NCI-H82 treated with DMSO at 0.1 percent for 48 hours (cell line): ENCODE measurements around the gene BCKDK.
A peak's percentile ranks its signal among the peaks of the same experiment; 100 is the strongest.
"Not testable (repeated sequence)": the region's sequence is repeated elsewhere in the genome, so short reads cannot be mapped to it uniquely, and the experiment has no call there.

ENCODE experiments used
- DNase-seq: peaks from one replicate; lab custom pipeline; 2025; ENCODE audit not compliant: unreplicated experiment; lab: John Stamatoyannopoulos, UW

Gene BCKDK

DNA sequence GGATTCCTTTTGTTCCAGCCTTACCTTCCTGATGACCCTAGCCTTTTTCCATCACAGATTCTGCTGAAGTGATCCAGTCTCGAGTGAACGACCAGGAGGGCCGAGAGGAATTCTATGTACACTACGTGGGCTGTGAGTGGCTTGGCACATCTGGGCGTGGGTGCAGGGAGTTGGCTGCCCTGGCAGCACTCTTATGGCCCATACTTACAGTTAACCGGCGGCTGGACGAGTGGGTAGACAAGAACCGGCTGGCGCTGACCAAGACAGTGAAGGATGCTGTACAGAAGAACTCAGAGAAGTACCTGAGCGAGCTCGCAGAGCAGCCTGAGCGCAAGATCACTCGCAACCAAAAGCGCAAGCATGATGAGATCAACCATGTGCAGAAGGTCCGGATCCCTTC lies 11.9 kb downstream of the BCKDK start:
- DNase-seq, result no peak

DNA sequence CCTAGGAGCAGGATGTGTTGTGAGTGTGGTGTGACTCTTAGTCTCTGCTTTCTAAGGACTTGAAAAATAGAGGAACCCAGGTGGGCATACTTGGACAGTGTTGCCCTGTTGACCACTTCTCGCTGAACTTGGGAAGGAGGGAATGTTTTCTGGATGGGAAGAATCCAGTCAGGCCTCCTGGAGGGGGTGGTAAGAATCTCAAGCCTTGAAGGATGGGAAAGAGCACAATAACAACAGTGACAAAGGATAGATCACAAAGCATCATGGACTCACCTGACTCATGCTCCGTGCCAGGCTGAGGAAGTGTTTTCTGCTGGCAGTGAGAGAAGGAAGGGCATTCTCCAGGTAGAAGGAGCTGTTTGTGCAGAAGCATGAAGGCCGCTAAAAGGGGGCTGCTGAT lies 17.7 kb downstream of the BCKDK start:
- no peak for DNase-seq

DNA sequence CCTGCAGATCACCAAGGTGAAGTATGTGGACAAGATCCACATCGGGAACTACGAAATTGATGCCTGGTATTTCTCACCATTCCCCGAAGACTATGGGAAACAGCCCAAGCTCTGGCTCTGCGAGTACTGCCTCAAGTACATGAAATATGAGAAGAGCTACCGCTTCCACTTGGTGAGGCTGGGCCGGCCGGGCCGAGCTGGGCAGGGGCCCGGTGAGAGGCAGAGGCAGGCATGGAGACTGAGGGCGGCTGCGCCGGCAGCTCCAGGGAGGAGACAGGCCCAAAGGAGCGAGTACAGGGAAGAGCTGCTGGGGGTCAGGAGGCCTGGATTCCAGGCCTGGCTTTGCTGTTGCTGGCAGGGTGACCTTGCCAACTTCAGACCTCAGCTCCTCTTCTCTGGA lies 19.0 kb downstream of the BCKDK start:
- DNase-seq, result no peak

DNA sequence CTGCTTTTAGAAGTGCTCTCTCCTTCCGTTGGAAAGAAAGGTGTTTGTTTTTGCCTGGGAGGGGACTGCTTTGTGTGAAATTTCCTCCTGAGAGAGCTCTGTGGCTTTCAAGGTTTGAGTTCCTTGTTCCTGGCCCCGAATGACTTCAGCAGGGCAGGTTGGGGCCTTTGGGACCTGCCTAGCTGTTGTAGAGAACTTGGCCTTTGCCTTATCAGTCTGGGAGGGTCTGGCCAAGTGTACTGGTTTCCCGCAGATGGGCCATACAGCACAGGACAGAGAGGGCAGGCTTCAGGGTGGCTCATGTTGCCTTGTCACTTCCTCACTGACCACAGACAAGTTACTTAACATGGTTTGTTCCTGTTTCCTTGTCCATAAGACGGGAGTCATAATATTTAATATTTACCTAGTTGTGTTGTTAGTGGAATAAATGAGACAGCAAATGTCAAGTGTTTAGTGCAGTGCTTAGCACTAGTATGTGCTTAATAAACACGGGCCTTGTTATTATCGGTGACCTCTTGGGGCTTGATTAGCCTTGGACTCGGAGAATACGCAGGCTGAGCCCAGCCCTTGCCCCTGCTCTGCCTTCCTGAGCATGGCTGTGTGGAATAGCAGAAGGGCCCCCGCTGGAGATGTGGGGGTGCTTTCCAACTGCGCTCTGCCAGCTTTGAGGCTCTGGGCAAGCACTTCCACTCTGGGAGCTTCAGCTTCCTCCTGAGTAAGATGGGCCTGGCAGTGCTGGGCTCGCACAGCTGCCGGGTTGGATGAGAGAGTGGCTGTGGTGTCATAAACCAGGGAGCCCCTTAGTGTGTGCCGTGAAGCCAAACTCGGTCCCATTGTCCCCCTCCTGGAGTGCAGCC lies 20.8 kb downstream of the BCKDK start:
- no peak for DNase-seq

DNA sequence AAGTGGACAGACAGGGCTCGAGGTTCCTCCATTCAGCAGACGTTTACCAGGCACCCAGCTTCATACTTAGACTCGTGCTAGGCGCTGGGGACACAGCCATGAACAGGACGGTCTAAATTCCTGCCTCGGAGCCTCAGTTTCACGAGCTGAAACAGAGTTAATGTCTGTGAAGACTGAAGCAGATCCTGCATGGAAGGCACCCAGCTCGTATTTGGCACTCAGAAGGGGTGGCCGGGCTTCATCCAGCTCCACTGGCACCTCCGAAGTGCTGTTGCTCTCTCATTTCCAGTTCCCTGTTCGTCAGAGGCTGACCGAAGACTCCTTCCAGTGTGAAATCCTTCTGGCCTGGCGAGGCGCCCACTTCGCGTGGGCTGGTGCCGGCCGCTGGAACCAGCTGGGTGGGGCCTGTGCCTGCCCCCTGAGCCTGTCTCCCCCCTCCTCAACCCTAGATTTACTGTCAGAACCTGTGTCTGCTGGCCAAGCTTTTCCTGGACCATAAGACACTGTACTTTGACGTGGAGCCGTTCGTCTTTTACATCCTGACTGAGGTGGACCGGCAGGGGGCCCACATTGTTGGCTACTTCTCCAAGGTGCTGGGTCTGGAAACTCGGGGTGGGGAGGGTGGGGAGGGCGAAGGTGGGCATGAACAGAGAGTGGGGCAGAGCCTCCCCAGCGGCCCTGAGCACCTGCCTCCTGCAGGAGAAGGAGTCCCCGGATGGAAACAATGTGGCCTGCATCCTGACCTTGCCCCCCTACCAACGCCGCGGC lies 21.6 kb downstream of the BCKDK start:
- DNase-seq, result no peak

DNA sequence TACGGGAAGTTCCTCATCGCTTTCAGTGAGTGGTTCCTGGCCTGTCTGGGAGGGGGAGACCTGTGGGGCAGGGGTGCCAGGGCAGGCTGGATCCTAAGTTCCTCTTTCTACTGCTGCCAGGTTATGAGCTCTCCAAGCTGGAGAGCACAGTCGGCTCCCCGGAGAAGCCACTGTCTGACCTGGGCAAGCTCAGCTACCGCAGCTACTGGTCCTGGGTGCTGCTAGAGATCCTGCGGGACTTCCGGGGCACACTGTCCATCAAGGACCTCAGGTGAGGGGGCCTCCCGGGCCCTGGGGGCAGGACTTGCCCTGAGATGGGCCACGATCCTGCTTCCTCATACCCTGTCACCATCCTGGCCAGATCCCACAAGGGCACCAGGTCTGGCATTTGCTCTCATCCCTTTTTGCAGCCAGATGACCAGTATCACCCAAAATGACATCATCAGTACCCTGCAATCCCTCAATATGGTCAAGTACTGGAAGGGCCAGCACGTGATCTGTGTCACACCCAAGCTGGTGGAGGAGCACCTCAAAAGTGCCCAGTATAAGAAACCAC lies 22.2 kb downstream of the BCKDK start:
- no peak for DNase-seq

DNA sequence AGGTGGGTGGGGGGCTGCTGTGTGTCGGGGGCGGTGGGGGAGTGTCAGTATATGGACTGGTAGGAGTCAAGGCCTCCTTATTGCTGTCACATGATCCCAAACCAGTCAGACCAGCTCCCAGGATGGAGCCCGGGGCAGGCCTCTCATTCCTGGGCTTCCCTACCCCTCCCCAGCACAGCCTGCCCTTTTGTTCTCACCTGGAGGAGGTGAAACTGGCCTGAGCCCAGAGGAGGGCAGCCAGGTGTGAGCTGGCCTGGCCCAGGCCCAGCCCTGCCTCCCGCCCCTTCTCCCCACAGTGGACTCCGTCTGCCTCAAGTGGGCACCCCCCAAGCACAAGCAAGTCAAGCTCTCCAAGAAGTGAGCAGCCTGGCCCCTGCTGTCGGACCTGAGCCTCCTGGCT lies 22.7 kb downstream of the BCKDK start:
- DNase-seq, result no peak

DNA sequence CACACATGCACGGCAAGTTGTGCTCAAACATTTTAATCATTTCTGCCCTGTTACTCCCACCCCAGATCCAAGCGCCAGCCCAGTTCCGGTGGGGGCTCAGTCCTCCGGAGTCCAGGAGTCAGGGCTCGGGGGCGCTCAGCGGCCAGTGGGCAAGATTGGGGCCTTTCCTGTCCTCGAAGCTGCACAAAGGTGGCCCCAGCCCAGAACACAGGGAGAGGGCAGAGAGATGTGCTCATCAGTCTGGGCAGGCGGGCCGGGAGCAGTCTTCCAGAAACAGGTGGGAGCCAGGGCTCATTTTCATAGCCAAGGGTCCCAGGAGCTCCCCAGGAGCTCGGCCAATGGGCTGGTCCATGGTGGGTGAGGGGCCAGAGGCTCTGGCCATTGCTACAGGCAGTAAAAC lies 23.2 kb downstream of the BCKDK start:
- no peak for DNase-seq

DNA sequence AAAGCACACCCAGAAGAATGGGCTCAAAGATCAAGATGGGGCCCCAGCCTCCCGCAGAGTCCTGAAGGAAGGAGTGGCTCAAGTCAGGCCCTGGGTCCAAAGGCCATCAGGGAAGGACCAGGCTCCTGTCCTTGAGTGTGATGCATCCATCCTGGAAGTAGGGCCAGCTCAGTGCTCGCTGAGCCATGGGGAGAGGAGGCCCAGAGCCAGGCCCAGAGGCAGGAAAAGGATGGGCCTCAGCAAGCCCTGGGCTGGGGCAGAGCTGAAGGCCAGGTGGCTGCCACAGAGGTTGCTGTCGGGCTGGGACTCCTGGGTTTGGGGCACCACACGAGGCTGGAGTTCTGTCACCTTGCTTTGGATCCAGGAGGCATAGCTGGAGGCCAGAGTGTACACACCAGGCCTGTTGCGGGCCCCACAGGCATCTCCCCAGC lies 23.7 kb downstream of the BCKDK start:
- no peak for DNase-seq

DNA sequence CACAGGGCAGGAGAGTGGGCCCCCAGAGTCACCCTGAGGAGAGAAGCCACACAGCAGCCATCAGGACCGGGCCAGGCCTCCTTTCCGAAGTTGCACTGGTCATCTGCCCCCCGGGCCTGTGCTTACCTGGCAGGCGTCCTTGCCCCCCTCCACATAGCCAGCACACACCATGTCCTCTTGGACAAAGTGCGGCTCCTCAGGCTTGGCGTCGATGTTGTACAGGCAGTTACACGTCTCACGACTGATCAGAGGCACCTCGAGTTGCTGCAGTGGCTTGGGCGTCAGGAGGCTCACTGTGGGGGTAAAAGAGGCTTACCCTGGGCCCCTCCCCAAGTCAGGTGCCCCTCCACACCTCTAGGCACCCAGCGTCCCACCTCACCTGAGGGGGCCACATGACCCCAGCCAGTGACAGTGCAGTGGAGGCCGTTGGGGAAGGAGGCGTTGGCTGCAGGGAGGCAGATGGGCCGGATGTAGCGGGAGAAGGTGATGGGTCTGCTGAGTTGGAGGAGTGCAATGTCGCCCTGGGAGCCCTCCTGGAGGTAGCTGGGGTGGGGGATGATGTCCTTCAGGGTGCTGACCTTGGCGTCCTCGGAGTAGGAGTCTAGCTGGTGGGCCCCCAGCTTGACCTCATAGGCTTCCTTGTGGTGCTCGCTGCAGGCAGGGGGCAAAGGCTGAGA lies 24.3 kb downstream of the BCKDK start:
- no peak for DNase-seq

DNA sequence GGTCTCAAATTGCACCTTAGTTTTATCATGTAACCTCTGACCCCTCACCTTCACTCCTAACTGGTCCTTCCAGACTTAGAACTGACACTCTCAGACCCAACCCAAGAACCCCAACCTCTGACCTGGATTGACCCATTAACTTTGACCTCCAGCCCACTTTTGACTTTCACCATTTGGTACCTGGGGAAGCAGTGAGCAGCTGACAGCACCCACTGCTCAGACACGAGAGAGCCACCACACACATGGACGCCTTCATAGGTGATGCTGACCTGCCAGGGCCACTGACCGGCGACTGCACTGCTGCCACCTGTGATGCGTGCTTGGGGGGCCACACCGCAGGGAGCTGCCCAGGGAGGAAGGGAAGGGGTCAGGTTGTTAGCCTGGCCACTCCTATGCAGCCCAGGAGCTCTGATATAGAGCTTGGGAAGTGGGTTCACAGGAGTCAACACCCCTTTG lies 24.9 kb downstream of the BCKDK start:
- DNase-seq, result no peak

DNA sequence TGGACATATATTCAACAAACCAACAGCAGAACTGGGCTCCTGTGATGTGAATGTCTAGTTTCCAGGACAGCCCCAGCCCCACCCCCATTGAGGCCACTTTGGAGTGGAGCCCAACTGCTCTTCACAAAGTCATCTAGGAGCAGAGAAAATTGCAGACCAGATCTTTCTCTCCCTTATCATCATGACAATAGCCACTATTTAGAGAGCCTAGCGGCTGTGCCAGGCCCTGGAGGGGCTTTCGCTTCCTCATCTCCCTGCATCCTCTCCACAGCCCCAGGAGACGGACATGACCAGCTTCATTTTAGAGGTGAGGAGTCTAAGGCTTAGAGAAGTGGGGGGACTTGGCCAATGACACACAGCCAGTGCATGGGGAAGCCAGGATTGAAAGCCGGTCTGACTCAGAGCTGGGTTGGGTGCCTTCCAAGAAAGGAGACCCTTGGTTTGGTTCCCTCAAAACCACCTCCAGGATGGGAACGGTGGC lies 25.9 kb downstream of the BCKDK start:
- DNase-seq, result no peak

DNA sequence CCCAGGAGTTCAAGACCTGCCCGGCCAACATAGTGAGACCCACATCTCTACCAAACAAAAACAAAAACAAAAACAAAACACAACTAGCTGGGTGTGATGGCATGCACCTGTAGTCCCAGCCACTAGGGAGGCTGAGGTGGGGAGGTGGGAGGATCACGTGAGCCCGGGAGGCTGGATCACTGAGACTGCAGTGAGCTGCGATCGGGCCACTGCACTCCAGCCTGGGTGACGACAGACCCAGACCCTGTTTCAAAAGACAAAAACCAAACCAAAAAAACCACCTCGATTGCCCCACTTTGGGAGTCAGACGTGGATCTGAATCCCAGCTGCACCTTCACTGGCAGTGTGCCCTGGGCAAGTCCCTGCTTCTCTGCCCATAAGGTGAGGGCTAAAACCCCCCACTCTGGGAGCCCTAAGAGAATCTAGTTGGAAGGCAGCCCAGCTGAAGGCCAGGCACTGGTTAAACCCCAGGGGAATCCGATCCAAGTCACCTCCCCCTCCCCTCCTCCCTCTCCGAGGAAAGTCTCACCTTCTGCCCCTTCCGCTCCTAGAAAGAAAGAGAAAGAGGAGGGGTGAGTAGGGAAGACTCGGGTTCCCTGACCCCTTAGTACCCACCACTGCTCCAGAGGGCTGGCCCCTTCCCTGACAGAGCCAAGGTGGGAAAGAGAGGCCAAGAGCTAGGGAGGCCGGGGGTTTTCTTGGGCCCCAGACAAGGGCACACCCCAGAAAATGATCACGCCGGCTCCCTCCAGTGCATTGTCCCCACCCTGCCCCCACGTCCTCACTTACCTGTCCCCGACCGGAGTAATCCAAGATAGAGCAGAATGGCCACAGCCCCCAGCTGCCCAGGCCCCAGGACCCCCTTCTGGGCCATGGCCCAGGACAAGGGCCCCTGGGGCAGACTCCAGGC lies 26.7 kb downstream of the BCKDK start:
- peak; percentile 49 for DNase-seq

DNA sequence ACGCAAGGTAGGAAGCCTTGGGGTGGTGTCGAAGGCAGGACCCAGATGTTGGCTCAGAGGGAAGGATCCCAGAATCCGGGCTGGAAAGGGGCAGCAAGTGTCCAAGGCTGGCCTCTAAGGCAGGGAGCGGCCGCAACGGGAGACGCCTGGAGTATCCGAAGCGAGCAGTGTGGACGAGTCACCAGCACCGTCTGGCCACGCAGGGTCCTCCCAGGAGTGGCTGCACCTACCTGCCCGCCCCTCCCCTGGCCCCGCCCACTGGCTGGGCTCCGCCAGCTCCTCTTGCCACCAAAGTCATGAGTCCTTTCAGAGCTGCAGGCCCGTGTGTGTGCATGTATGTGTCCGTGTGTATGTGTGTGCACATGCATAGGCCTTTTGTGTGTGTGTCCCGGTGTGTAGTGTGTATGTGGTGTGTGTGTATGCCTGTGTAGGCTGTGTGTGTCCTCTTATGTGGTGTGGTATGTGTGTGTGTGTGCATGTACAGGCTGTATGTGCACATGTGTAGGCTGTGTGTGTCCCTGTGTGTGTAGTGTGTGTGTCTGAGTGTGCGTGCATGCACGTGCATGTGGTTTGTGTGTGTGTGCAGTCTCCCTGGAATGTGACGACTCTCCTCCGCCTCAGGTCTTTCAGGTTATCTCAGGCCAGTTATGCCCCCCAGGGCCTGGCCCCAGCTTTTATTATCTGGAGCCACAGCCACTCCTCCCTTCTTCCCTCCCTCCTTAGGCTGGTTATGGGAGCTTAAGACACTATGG lies 27.5 kb downstream of the BCKDK start, which contains the start of gene PRSS8:
Gene PRSS8 (minus strand): TSS at position 193 of the 752 bp plus-strand sequence. CDS start 229 bp downstream, outside the sequence.
- no peak for DNase-seq

DNA sequence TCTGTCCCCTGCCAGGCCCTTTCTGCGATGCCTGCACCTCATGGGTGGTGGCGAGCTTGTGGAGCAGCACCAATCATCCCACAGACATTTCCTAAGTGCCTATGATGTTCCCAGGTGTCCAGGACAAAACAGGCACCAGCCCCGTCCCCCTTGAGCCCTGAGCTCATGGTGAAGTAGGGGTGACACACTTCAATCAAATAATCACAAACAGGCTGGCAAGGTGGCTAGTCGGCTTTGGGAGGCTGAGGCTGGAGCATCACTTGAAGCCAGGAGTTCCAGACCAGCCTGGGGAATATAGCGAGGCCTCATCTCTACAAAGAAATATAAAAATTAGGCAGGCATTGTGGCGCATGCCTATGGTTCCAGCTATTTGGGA lies 28.1 kb downstream of the BCKDK start:
- no peak for DNase-seq

DNA sequence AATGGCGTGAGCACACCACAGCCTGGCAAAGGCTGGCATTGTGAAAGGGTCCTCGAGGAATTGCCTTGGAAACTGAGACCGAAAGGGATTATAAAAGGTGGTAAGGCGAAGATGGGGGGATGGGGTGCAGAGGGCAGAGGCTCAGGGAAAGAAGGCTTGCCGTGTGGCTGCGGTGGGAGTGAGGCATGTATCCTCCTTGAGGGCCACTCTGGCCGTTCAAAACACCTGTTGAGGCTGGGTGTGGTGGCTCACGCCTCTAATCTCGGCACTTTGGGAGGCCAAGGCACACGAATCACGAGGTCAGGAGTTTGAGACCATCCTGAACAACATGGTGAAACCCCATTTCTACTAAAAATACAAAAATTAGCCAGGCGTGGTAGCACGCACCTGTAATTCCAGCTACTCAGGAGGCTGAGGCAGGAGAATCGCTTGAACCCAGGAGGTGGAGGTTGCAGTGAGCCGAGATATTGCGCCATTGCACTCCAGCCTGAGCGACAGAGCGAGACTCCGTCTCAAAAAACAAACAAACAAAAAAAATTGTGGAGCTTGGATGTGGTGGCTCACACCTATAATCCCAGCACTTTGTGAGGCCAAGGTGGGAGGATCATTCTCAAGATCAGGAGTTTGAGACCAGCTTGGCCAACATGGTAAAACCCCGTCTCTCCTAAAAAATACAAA lies 28.8 kb downstream of the BCKDK start:
- not testable (repeated sequence) for DNase-seq

DNA sequence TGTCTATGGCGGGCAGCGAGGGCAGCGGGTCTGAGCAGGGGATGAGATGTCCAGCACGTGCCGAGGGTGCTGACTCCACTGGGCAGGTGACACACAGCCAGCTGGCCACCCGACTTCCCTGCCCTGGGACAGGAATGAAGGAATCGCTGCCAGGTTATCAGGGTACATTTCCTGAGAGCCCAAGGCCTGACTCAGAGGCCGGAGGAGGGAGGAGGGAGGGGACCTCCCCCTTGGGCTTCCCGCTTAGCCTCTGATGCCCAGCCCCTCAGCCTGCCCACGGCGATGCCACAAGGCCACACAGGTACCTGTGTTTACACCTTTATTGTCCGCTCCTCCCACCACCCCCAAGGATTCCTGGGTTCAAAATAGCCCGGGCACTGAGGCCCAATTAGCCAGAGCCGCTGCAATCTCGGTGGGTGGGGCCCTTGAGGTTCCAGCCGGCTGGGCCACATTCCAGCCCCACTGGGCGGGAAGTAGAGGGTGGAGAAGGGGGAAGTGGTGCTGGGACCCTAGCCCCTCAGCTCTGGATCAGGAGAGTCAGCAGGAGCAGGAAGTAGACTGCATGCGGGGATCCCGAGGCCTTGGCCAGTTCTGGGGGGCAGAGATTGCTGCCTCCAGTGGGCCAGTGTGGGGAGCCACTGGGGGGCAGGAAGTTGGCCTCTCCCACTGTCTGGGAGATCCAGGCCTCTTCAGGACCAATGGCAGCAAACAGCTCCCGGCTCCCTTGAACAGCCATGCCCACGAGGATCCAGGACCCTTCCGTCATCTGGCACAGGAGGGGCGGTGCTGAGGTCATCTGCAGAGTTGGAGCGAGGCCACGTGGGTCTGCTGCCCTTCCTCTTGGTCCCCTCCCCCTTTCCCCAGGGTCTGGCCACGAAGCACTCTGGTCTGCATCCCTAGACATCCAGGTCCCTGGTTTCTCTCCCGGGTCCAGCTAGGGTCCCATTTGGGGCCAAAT lies 30.7 kb downstream of the BCKDK start:
- DNase-seq, result no peak

DNA sequence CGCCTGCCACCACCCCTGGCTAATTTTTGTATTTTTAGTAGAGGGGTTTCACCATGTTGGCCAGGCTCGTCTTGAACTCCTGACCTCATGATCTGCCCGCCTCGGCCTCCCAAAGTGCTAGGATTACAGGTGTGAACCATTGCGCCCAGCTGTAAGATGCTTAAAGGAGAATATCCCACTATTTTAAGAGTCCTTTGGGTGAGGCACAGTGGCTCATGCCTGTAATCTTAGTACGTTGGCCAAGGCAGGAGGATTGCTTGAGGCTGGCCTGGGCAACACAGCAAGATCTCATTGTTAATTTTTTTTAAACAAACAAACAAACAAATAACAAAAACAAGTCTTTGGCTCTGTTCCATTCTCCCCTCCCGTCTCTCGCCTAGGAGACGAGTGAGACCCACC lies 32.9 kb downstream of the BCKDK start:
- not testable (repeated sequence) for DNase-seq
